NCI-H2227 treated with DMSO at 0.1 percent for 48 hours (cell line): ENCODE results near the gene VMO1.

Experiments used
- DNase-seq: peaks from one replicate; lab custom pipeline; 2025; lab: John Stamatoyannopoulos, UW

Gene VMO1

DNA sequence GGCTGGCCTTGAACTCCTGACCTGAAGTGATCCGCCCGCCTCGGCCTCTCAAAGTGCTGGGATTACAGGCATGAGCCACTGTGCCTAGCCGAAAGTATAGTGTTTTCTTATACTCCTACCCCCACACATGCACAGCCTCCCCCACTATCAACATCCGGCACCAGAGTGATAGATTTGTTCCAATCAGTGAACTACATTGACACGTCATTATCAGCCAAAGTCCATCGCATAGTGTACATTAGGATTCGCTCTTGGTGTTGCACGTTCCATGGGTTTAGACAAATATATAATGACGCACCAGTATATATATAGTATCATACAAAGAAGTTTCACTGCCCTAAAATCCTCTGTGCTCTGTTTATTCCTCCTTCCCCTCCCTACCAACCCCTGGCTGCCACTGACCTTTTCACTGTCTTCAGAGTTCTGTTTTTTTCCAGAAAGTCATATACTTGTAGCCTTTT is 26.4 kb downstream of the VMO1 start:
- DNase-seq, result no peak

DNA sequence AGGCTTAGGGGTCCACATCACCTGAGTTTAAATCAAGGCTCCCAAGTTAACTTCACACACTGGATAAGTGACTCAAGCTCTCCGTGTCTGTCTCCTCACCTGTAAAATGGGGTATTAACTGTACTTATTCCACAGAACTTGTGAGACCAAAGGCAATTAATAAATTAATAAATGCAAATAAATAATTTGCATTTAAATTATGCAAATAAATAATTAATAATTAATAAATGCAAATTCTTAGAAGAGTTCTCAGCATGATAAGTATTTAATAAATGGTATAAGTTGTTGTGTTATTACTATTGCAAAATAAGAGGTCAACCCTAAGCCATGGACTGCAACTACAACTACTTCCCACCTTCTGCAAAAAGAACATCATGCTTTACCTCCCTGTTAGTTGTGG is 32.8 kb downstream of the VMO1 start:
- no peak for DNase-seq

DNA sequence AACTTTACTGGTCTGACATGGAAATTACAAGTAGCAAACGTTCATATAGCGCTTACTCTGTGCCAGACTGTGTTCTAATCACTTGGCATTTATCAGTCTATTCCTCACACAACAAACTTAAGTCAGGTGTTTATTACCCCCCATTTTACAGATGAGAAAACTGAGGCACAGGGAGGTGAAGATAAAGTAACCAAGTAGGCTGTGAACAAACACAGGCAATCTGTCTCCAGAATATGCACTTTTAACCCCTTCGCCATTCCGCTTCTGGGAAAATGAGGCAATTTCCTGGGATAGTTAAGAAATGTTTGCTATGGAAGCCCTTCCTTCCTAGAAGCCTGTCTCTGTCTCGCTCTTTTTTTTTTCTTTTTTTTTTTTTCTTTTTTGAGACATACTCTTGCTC is 34.2 kb downstream of the VMO1 start:
- no peak for DNase-seq

DNA sequence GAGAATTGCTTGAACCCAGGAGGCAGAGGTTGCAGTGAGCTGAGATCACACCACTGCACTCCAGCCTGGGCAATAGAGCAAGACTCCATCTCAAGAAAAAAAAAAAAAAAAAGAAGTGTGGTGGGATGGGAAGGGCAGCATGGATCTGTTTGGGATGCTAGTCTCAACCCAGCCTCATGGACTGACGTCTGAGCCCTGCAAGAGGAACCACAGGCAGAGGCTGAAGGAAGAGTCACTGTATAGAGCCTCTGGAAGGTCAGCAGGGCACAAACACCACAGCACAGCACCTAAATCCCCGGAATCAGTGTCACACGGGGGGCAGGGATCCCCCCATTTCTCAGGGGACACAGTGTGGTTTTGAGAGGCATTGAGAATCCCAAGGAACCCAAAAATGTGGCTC is 35.6 kb downstream of the VMO1 start:
- DNase-seq, result no peak

DNA sequence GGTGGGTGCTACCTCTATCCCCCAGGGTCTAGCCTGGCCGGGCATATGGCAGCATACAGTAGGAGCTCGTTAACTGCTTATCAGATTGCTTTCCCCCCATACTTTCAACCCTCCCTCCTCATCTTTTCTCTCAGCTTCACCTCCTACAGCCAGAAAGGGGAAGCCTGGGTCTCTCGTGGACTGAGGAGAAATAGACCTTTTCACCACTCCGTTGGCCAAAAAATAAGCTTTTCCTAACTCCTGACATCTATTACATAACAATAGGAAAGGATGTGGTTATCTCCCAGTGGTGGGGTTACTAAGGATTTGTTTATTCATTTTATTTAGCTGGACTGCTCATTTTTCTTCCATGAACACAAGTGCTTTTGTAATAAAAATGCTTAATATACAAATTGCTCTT is 37.5 kb downstream of the VMO1 start:
- DNase-seq, result no peak

DNA sequence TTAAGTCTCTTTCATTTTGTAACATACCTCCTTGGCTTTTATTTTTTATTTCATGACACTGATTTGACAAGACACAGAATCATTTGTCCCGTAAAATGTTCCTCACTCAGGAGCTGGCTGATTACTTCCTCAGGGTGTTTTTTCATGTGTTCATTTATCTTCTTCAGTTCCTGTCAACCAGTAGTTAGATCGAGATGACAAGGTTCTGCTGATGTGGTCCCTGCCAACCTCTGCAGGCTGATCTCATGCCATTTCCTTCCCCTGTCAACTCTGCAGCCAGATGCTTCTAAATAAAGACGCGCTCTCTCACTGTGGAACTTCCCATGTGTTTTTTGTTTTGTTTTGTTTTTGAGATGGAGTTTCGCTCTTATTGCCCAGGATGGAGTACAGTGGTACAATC is 38.3 kb downstream of the VMO1 start:
- no peak for DNase-seq

DNA sequence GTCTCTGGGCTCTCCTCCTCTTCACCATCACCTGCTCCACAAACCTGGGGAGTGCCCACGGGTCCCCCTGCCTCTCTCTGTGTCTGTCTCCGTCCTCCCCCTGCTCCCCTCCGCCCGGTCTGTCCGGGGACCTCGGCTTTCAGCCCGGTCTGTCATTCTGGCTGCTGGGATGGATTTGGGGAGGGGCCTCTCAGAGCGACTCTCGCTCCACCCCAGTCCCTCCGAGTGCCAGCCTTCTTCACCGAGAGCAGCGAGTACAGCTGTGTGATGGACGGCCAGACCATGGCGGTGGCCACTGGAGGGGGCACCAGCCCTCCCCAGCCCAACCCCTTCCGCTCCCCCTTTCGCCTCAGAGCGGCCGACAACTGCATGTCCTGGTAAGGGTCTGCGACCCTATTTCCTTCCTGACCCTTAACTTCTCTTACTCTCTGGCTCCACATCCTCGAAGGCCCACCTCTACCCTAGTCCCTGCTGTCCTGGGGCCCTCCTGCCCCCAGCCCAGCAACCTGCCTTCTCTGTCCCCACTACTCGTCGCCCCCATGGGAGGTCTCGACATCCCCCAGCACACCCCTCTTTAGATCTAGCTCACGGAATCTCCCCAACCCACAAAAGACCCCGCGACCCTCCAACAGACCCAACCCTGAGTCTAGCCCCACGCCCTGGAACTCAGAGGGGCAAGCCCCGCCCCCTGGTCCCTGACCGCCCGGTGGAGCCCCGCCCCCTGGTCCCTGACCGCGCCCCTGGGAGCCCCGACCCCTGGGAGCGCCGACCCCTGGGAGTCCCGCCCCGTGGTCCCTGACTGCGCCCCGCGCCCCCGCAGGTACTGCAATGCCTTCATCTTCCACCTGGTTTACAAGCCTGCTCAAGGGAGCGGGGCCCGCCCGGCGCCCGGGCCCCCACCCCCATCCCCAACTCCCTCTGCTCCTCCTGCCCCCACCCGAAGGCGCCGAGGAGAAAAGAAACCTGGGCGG is 40.9 kb downstream of the VMO1 start:
- DNase-seq, result no peak

DNA sequence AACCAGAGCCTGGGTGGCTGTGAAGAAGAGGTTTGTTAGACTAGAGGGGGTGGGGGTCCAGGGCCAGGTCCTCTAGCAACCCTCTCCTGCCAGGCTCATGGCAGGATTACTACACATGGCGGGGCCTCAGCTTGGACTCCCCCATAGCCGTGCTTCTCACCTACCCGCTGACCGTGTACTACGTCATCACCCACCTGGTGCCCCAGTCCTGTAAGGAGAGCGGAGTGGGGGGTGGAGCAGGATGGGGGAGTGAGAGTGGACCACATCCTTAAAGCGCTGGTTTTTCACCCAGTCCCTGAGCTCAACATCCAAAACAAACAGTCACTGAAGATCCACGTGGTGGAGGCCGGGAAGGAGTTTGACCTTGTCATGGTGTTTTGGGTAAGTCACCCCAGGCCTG is 42.3 kb downstream of the VMO1 start:
- DNase-seq, result no peak

DNA sequence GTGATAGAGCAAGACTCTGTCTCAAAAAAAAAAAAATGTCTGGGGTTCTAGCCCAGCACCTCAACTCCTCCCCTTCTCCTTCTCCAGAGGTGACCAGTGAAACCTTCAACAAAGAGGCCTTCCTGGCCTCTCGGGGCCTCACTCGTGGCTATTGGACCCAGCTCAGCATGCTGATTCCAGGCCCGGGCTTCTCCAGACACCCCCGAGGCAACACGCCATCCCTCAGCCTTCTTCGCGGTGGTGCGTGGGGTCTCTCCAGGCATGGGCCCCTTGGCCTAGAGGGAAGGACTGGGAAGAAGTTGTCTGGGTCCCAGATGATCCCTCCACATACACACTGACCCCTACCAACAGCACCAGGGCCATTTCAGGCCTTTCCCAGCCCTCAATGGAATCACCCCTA is 42.9 kb downstream of the VMO1 start:
- no peak for DNase-seq

DNA sequence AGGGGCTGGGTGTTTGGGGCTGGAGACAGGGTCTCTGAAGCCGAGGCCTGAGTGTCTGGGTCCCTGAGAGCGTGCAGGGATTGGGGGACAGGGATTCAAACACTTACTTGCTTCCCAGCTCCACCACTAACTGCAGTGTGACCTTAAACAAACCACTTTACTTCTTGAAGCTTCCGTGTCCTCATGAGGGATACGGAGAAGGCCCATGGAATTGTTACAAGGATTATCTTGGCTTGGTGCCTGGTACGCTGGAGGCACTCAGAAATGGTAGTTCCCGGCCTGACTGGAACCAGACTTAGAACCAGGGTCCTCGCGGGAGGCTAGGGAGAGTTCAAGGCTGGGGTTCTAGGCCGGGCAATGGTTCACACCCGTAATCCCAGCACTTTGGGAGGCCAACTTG is 43.5 kb downstream of the VMO1 start:
- no peak for DNase-seq

DNA sequence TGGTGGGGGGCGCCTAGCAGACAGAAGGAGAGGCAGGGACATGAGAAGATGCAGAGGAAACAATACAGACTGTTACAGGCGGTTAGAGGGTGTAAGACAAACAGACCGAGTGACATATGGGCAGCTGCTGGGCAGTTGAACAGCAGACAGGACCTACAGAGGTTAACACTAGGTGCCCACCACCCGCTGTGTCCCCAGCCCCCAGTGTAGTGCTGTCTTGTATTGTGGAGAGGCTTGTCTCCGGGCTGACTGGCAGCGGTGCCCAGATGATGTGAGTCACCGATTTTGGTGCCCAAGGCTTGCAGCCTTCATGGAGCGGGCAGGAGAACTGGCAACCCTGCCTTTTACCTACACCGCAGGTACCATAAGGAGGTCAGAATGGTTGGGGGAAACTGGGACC is 44.0 kb downstream of the VMO1 start:
- DNase-seq, result no peak

DNA sequence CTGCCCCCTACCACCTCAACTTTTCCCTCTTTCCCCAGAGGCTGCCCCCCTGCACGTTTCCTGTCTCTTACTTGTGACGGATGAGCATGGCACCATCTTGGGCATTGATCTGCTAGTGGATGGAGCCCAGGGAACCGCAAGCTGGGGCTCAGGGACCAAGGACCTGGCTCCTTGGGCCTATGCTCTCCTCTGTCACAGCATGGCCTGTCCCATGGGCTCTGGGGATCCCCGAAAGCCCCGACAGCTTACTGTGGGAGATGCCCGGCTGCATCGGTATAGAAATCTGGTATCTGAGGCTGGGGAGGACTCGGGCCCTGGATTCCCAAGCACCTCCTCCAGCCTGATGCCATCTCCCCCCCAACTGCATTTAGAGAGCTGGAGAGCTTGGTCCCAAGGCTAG is 44.6 kb downstream of the VMO1 start:
- no peak for DNase-seq

DNA sequence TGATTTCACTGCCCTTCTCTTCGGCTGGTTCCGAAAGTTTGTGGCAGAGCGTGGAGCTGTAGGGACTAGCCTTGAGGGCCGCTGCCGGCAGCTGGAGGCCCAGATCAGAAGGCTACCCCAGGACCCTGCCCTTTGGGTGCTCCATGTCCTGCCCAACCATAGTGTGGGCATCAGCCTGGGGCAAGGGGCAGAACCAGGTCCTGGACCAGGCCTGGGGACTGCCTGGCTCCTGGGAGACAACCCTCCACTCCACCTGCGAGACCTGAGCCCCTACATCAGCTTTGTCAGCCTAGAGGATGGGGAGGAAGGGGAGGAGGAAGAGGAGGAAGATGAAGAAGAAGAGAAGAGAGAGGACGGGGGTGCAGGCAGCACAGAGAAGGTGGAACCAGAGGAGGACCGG is 45.6 kb downstream of the VMO1 start:
- no peak for DNase-seq

DNA sequence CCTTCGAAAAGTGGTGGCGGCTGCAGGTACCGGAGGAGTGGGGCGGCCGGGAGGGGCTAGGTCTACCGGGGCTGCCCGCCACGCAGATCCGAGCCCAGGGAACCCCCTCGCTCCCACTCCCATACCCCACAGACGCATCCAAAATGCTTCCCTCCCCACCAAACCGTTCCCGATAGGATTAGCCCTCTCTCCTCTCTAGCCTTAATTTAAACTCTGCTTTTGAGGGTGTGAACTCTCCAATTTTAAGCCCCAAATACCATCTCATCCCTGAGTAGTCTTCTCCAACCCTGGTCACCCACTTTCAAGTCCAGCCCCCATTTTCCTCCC is 46.2 kb downstream of the VMO1 start:
- DNase-seq, result no peak

DNA sequence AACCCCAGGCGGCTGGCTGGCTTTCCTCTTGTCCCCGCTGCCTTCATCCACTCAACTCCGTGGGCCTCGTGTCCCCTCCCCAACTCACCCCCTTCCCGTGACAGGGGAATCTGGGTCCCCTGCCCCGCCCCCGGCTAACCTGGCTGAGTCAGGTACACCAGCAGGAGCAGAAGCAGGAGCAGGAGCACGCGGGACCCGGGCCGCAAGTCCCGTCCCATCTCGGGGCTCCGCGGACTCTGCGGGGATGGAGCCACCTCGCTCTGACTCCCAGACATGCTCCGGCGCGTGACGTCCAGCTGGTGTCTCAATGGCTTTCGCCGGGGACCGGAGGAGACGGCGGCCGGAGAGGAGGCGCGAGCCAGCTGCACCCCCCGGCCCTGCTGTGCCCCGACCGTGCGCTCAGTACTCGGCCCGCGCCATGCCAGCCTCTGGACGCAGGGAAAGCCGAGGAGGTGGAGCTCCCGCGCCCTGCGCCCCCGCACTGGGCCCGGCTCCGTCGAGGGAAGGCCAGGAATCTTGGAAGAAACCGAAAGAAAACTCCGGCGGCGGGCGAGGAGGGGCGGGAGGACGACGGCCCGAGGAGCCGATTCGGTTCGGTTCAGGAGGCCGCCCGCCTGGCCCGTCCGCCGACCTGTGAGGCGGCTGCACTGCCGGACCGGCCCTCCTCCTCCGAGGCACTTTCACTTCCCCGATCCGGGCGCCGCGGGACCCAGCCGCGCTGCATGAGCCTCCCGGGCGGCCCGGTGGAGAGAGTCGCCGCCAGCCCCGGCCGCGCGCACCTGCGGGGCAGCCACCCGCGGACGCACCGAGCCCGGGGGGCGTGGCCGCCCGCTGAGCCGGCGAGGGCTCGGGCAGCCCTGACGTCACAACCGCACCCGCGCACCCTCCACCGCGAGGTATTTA is 46.8 kb downstream of the VMO1 start, which contains the start of the genes CXCL16 and ZMYND15:
Gene CXCL16 (minus strand): TSS at position 807 of the 903 bp plus-strand sequence. CDS start 589 bp downstream, at position 218.
Gene ZMYND15 (plus strand): TSS at position 712 of the 903 bp plus-strand sequence. CDS start 716 bp downstream, outside the sequence.
- DNase-seq, result no peak

DNA sequence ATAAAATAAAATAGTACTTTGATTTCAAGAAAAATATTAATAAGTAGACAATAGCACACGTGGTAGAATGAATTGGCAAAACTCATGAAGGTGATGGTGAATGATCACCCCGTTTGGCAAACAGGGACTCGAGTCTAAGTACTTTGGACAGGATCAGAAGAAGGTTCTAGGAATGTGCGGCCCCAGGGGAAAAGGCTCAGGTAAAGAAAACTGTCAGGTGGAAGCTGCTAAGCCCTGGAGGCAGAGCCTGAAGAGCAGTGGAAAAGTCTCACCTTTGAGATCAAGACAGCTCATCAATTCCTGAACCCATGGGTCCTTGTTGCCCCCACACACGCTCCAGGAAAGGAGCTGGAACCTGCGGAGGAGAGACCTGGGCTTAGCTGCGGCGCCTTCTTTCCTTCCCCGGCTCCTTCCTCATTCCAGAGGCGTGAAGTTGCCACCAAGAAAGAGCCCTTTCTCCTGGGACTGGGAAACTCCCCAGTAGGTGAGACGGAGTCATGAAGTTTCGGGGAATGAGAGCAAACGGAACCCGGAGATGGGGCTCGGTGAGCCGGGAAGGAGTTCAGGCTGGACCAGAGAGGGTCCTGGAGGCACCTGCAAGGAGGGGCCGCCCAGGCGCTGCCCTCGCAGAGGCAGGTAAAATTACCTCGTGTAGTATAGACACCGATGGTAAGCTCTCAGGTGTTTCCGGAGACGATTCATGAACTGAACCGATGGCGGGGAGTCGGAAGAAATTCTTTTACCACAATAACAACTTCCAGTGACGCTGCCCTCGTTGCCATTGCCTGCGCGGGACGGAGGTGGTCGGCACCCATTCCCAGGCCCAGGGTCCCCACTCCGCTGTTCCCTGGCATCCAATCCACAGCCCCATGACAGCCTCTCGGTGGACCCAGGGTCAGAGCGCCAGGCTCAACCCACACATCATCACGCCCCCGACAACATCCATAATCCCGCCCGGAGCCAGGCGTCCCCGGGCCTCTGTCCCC is 47.7 kb downstream of the VMO1 start:
- DNase-seq, result no peak

DNA sequence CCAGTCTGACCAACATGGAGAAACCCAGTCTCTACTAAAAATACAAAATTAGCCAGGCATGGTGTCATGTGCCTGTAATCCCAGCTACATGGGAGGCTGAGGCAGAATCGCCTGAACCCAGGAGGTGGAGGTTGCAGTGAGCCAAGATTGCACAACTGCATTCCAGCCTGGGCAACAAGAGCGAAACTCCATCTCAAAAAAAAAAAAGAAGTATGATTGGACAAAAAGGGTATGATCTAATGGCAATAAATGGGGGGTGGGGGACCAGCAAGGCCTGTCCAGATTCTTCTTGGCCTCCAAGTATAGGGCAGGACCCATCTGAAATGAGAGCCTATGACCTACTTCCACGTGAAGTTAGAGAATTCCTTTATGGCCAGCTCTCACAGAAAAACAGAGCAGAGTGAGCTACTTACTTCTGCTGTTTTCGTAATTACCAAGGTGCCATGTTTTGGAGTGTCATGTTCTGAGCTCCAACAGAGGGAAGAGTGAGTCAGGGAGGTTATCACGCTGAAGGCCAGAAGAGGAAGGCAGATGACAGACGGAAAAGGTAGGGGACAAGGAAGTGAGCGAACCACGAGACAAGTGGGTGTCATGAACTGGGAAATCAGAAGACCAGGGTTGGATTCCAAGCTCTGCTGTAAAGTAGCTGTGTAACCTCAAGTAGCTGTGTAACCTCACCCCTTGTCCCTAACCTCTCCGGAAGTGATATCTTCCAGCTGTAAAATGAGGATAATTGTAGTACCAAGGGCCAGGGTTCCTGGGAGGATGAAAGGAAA is 50.1 kb downstream of the VMO1 start:
- no peak for DNase-seq
